Loucy (cell line): ENCODE data around the gene MED13L.

Experiments used
- H2AFZ ChIP-seq: fragments of 200-600 bp; sonication (generic); 2 replicates; pipeline ENCODE4 v1.6.0; 2016; ENCODE audit warnings: antibody characterized with exemption, mild to moderate bottlenecking, low read length, moderate library complexity
- H3F3A ChIP-seq: fragments of 200-600 bp; 2 replicates; pipeline ENCODE4 v1.6.0; 2016; ENCODE audit warnings: antibody characterized with exemption, low read depth, mild to moderate bottlenecking
- H3K27me3 ChIP-seq: fragments of 200-600 bp; sonication (generic); 2 replicates; pipeline ENCODE4 v1.6.1; 2014; ENCODE audit warnings: low read length, mild to moderate bottlenecking; ENCODE audit not compliant: insufficient read depth, poor library complexity, severe bottlenecking
- H3K36me3 ChIP-seq: fragments of 200-600 bp; sonication (generic); 2 replicates; pipeline ENCODE4 v1.6.1; 2016; ENCODE audit warnings: low read length; ENCODE audit not compliant: insufficient read depth
- H3K4me1 ChIP-seq: fragments of 200-600 bp; sonication (generic); 2 replicates; pipeline ENCODE4 v1.5.1; 2014; ENCODE audit warnings: low read length, mild to moderate bottlenecking; ENCODE audit not compliant: insufficient read depth, poor library complexity, severe bottlenecking
- H3K4me2 ChIP-seq: fragments of 200-600 bp; sonication (generic); 2 replicates; pipeline ENCODE4 v1.6.0; 2014; ENCODE audit warnings: antibody characterized with exemption, low read length, low read depth, mild to moderate bottlenecking; ENCODE audit not compliant: poor library complexity, severe bottlenecking
- H3K4me3 ChIP-seq: fragments of 200-600 bp; sonication (generic); 2 replicates; pipeline ENCODE4 v1.5.1; 2014; ENCODE audit warnings: low read length, mild to moderate bottlenecking, mixed read lengths; ENCODE audit not compliant: poor library complexity, severe bottlenecking
- H3K79me2 ChIP-seq: fragments of 200-600 bp; sonication (generic); 2 replicates; pipeline ENCODE4 v1.6.1; 2014; ENCODE audit warnings: low read length; ENCODE audit not compliant: insufficient read depth
- H3K9ac ChIP-seq: fragments of 200-600 bp; sonication (generic); 2 replicates; pipeline ENCODE4 v1.6.0; 2014; ENCODE audit warnings: mild to moderate bottlenecking, low read depth, low read length, moderate library complexity; ENCODE audit not compliant: poor library complexity, severe bottlenecking
- H3K9me2 ChIP-seq: fragments of 200-600 bp; sonication (generic); replicated peaks from 2 replicates; pipeline ENCODE4 v1.6.1; 2016; ENCODE audit warnings: low read depth, low read length, mixed read lengths
- H3K9me3 ChIP-seq: fragments of 200-600 bp; sonication (generic); 2 replicates; pipeline ENCODE4 v1.6.1; 2014; ENCODE audit warnings: mild to moderate bottlenecking, antibody characterized with exemption, low read length, low read depth; ENCODE audit not compliant: insufficient read depth
- H4K20me1 ChIP-seq: fragments of 200-600 bp; sonication (generic); 2 replicates; pipeline ENCODE4 v1.6.0; 2014; ENCODE audit warnings: antibody characterized with exemption, low read length, mild to moderate bottlenecking; ENCODE audit not compliant: insufficient read depth, poor library complexity, severe bottlenecking
- EZH2phosphoT487 ChIP-seq: fragments of 200-600 bp; IDR thresholded peaks from 2 replicates; pipeline ENCODE4 v1.6.1; 2018; ENCODE audit warnings: antibody characterized with exemption, mild to moderate bottlenecking, moderate library complexity, borderline replicate concordance
- TF ChIP-seq, protein P1 (sequence below): fragments of 200-600 bp; sonication (generic); conservative IDR thresholded peaks from 2 replicates; pipeline ENCODE4 v1.5.1; 2014; ENCODE audit warnings: mild to moderate bottlenecking, antibody characterized with exemption, low read length

MED13L gene

DNA sequence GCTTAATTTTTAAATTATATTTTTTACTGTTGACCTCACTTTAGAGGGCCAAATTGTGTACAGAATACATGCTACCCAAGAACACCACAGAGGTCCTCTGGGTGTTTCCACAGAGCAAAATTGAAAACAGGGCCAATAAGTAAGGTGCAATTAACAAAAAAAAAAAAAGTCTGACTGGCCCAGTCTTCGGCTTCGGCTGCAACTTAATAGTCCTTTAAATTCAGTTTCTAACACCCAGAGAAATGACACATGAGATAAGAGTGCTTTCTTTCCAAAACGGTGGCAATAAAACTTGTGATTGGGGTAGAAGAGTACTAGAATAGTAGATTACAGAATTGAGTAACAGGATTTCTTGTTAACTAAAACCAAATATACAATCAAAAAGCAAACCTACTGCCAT lies 81.3 kb downstream of the MED13L start:
- H3K4me1 ChIP-seq, result peaks cover 45% of the 10 kb centered on the region
- peak overlapping the region; percentile 2 for H3K9ac ChIP-seq
- no peaks in the 10 kb centered on the region for H3K9me3 ChIP-seq
- no peaks in the 10 kb centered on the region for H3K36me3 ChIP-seq
- H3F3A ChIP-seq, result no peaks in the 10 kb centered on the region
- H4K20me1 ChIP-seq, result peaks cover 44% of the 10 kb centered on the region
- H3K79me2 ChIP-seq, result peaks cover 94% of the 10 kb centered on the region
- peak overlapping the region; percentile 79 for H3K4me2 ChIP-seq
- H3K4me3 ChIP-seq, result no peak overlapping the region
- no peak overlapping the region for H2AFZ ChIP-seq
- no peaks in the 10 kb centered on the region for H3K27me3 ChIP-seq
- TF ChIP-seq, protein P1, sequence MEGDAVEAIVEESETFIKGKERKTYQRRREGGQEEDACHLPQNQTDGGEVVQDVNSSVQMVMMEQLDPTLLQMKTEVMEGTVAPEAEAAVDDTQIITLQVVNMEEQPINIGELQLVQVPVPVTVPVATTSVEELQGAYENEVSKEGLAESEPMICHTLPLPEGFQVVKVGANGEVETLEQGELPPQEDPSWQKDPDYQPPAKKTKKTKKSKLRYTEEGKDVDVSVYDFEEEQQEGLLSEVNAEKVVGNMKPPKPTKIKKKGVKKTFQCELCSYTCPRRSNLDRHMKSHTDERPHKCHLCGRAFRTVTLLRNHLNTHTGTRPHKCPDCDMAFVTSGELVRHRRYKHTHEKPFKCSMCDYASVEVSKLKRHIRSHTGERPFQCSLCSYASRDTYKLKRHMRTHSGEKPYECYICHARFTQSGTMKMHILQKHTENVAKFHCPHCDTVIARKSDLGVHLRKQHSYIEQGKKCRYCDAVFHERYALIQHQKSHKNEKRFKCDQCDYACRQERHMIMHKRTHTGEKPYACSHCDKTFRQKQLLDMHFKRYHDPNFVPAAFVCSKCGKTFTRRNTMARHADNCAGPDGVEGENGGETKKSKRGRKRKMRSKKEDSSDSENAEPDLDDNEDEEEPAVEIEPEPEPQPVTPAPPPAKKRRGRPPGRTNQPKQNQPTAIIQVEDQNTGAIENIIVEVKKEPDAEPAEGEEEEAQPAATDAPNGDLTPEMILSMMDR, result no peak
- TF ChIP-seq EZH2phosphoT487, result no peak
- H3K9me2 ChIP-seq, result no peaks in the 10 kb centered on the region

DNA sequence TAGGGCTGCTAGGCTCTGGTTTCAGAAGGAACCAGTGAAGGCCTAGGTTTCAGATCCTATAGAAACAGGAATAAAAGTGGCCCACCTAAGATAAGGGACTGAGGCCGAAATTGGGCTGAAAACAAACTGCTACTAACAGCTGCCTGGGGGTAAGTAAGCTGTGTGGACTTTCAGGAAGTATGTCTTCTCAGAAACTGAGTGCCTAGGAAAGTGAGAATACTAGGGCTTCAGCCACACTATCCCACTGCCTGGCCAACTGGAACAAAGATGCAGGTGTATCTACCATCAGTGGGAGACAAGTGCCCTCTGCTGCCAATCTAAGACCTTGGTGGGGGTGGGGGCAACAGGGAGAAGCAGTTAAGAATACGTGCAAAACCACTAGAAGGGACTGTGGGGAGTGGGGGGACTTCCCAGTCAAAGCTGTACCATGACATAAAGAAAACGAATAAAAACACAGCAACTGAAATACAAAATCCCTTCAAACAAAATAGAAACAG lies 82.5 kb downstream of the MED13L start:
- Histone ChIP-seq H3K4me1 (peaks cover 45% of the 10 kb centered on the region), H3K4me3 (peak overlapping the region; percentile 50), H3K9ac (peak overlapping the region; percentile 21), H3K9me2 (no peaks in the 10 kb centered on the region), H3K9me3 (no peaks in the 10 kb centered on the region), H2AFZ (no peak overlapping the region), H3K27me3 (no peaks in the 10 kb centered on the region), H3K79me2 (peaks cover 96% of the 10 kb centered on the region), H3K4me2 (peak overlapping the region; percentile 79), H3K36me3 (no peaks in the 10 kb centered on the region), H4K20me1 (peaks cover 41% of the 10 kb centered on the region), H3F3A (no peaks in the 10 kb centered on the region)
- TF ChIP-seq, protein P1, result peak; percentile 48
- no peak for TF ChIP-seq EZH2phosphoT487

DNA sequence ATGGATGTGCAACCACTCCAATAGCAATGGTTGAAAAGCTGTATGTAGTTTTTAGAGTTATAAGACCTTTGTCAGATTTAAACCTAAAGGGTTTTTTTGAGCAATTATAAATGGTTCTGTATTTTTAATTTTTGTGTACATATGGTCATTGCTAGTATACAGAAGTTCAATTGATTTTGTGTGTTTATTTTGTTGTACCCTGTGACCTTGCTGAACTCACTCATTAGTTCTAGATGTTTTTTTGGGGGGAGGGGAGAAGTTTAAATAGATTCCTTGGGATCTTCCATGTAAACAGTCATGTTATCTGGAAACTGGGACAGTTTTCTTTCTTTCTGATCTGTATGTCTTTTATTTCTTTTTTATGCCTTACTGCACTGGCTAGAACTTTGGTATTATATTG lies 87.8 kb downstream of the MED13L start:
- no peak overlapping the region for H3K4me2 ChIP-seq
- peaks cover 92% of the 10 kb centered on the region for H3K79me2 ChIP-seq
- no peaks in the 10 kb centered on the region for H3K9me2 ChIP-seq
- H3K4me1 ChIP-seq, result peaks cover 26% of the 10 kb centered on the region
- H3K4me3 ChIP-seq, result no peak overlapping the region
- H3K27me3 ChIP-seq, result no peaks in the 10 kb centered on the region
- peaks cover 39% of the 10 kb centered on the region for H4K20me1 ChIP-seq
- H3K36me3 ChIP-seq, result no peaks in the 10 kb centered on the region
- no peaks in the 10 kb centered on the region for H3F3A ChIP-seq
- H2AFZ ChIP-seq, result no peak overlapping the region
- TF ChIP-seq, protein P1, result no peak
- TF ChIP-seq EZH2phosphoT487, result no peak
- no peaks in the 10 kb centered on the region for H3K9me3 ChIP-seq
- H3K9ac ChIP-seq, result no peak overlapping the region
